Measurements from ENCODE around the gene OR10G3. TPM values are rescaled to one million over a fixed set of nuclear protein-coding genes. Genes with fewer than 3 reads are reported as not detected.

OR10G3 gene
- total and polyA plus RNA-seq, 2 of the 13 experiments (the other 11 are each of a cell fraction or from before 2014, with no cell fraction given): not detected

DNA sequence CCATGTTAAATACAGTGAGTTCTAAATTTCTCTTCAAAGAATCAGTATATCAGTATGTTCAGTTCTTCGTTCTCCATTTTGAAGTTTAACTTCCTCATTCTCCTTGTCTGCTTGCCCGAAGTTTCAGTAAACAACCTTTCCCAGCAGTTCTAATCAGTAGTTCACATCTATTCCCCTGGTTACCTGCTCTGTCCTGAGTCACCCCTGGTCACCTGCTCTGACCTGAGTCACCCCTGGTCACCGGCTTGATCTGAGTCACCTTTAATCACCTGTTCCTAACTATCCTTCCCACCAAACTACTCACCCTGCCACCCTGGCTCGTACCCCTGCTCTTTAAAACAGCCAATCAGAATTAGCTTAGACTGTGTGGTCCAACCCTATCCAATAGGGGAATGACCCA, 9.4 kb upstream of the OR10G3 start:
- in situ Hi-C loops (cut with HindIII; ENCODE audit: extremely low pct_ligation_motif_present, low pct_unique_long_range_greater_than_20kb) (no loop called here), intact Hi-C loops (cut with micrococcal nuclease; ENCODE audit: unreplicated experiment) (no loop called here)
- no peak overlapping the region for H3K4me2 ChIP-seq (ENCODE audit: low read depth, low read length)
- DNase-seq (ENCODE audit: low spot score) (no peak), ATAC-seq (no peak), FAIRE-seq (no peak)
- no peaks in the 10 kb centered on the region for H3K36me3 ChIP-seq (replicated peaks in 1 of 2; ENCODE audit: control insufficient read depth in 1 of 2, insufficient read depth in 2 of 2, low read length in 2 of 2)
- no peaks in the 10 kb centered on the region for H3K79me2 ChIP-seq (ENCODE audit: insufficient read depth, low read length)
- WGBS (ENCODE audit: low lambda C conversion rate): 3% methylated on average over 4 of the region's 4 CpGs
- CTCF ChIA-PET (ENCODE audit: low intra/inter-chr PET ratio, low total read pairs): no interaction called here
- no TSS peak for BruUV-seq (replicated peaks)
- H3K27me3 ChIP-seq (ENCODE audit: control insufficient read depth in 1 of 2, insufficient read depth in 2 of 2, low read length in 2 of 2): no peaks in the 10 kb centered on the region
- no peaks in the 10 kb centered on the region for H3K4me1 ChIP-seq (ENCODE audit: insufficient read depth, low read length)
- POLR2A ChIA-PET: no interaction called here
- no peak overlapping the region for H3K4me3 ChIP-seq (replicated peaks in 1 of 3; ENCODE audit: insufficient read depth in 1 of 3, low read depth in 2 of 3, low read length in 3 of 3)
- no peaks in the 10 kb centered on the region for H4K20me1 ChIP-seq (ENCODE audit: insufficient read depth, low read length)
- no peak overlapping the region for H2AFZ ChIP-seq (ENCODE audit: low read length)
- H3K9ac ChIP-seq (ENCODE audit: insufficient read depth, low read depth, low read length): no peak overlapping the region
- no peak overlapping the region for H3K27ac ChIP-seq (ENCODE audit: extremely low read length, insufficient read depth, low read length)
- peaks cover 18% of the 10 kb centered on the region for H3K9me3 ChIP-seq (ENCODE audit: low read length)
- no peak for TF ChIP-seq POGZ (CRISPR knock-in tag; IDR thresholded peaks at IDR 0.05)
- TF ChIP-seq CAMTA2 (CRISPR knock-in tag; IDR thresholded peaks at IDR 0.05; ENCODE audit: borderline replicate concordance): no peak
- no peak for TF ChIP-seq HOMEZ (CRISPR knock-in tag; IDR thresholded peaks at IDR 0.05; ENCODE audit: low read depth)
- no peak for TF ChIP-seq GRHL1 (CRISPR knock-in tag; conservative IDR thresholded peaks at IDR 0.05)

DNA sequence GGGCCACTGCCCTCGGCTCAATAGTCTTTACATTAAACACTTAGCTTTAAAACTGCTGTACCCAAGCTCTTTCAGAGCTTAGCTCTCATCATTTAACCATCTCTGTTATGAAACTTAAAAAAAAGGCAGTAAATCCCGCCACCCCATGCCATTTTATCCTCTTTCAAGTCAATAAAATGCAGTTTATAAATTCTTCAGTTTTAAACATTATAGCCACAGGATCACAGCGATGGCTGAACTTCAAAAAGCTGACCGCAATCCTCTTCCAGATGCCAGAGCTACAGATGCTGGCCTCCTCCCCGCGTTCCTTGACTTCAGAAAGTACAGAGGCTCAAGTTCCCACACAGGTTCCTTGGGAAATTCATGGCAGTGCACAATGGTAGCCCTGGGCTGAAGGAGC, 4.2 kb downstream of the OR10G3 start:
- no peaks in the 10 kb centered on the region for H3K79me2 ChIP-seq (ENCODE audit: insufficient read depth, low read length)
- no peak for FAIRE-seq

More for the DNA sequence above, 4.2 kb downstream of the OR10G3 start:
- ChIA-PET POLR2A (no interaction called here), CTCF (ENCODE audit: low intra/inter-chr PET ratio, low total read pairs) (no interaction called here)
- no peaks in the 10 kb centered on the region for H3K4me1 ChIP-seq (ENCODE audit: insufficient read depth, low read length)
- ATAC-seq (no peak; the same call in 2 of the 3 replicates), DNase-seq (ENCODE audit: low spot score) (no peak)
- no peak overlapping the region for H3K4me2 ChIP-seq (ENCODE audit: low read depth, low read length)
- H3K9ac ChIP-seq (ENCODE audit: insufficient read depth, low read depth, low read length): no peak overlapping the region
- H3K4me3 ChIP-seq (replicated peaks in 1 of 3; ENCODE audit: insufficient read depth in 1 of 3, low read depth in 2 of 3, low read length in 3 of 3): no peak overlapping the region
- in situ Hi-C loops (cut with HindIII; ENCODE audit: extremely low pct_ligation_motif_present, low pct_unique_long_range_greater_than_20kb) (no loop called here), intact Hi-C loops (cut with micrococcal nuclease; ENCODE audit: unreplicated experiment) (no loop called here)
- no TSS peak for BruUV-seq (replicated peaks)
- H3K36me3 ChIP-seq (replicated peaks in 1 of 2; ENCODE audit: control insufficient read depth in 1 of 2, insufficient read depth in 2 of 2, low read length in 2 of 2): no peaks in the 10 kb centered on the region
- 38% methylated on average over 6 of the region's 6 CpGs for WGBS (ENCODE audit: low lambda C conversion rate)
- H3K9me3 ChIP-seq (ENCODE audit: low read length): no peaks in the 10 kb centered on the region
- H2AFZ ChIP-seq (ENCODE audit: low read length): no peak overlapping the region
- H3K27me3 ChIP-seq (ENCODE audit: control insufficient read depth in 1 of 2, insufficient read depth in 2 of 2, low read length in 2 of 2): peaks cover 0 to 7% of the 10 kb centered on the region in 2 experiments; a peak in 1 of 5 replicates
- TF ChIP-seq, protein P1, sequence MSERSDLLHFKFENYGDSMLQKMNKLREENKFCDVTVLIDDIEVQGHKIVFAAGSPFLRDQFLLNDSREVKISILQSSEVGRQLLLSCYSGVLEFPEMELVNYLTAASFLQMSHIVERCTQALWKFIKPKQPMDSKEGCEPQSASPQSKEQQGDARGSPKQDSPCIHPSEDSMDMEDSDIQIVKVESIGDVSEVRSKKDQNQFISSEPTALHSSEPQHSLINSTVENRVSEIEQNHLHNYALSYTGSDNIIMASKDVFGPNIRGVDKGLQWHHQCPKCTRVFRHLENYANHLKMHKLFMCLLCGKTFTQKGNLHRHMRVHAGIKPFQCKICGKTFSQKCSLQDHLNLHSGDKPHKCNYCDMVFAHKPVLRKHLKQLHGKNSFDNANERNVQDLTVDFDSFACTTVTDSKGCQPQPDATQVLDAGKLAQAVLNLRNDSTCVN (CRISPR knock-in tag; IDR thresholded peaks at IDR 0.05; ENCODE audit: borderline replicate concordance): no peak
- TF ChIP-seq, protein P2, sequence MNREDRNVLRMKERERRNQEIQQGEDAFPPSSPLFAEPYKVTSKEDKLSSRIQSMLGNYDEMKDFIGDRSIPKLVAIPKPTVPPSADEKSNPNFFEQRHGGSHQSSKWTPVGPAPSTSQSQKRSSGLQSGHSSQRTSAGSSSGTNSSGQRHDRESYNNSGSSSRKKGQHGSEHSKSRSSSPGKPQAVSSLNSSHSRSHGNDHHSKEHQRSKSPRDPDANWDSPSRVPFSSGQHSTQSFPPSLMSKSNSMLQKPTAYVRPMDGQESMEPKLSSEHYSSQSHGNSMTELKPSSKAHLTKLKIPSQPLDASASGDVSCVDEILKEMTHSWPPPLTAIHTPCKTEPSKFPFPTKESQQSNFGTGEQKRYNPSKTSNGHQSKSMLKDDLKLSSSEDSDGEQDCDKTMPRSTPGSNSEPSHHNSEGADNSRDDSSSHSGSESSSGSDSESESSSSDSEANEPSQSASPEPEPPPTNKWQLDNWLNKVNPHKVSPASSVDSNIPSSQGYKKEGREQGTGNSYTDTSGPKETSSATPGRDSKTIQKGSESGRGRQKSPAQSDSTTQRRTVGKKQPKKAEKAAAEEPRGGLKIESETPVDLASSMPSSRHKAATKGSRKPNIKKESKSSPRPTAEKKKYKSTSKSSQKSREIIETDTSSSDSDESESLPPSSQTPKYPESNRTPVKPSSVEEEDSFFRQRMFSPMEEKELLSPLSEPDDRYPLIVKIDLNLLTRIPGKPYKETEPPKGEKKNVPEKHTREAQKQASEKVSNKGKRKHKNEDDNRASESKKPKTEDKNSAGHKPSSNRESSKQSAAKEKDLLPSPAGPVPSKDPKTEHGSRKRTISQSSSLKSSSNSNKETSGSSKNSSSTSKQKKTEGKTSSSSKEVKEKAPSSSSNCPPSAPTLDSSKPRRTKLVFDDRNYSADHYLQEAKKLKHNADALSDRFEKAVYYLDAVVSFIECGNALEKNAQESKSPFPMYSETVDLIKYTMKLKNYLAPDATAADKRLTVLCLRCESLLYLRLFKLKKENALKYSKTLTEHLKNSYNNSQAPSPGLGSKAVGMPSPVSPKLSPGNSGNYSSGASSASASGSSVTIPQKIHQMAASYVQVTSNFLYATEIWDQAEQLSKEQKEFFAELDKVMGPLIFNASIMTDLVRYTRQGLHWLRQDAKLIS (CRISPR knock-in tag; IDR thresholded peaks at IDR 0.05): no peak
- no peaks in the 10 kb centered on the region for H4K20me1 ChIP-seq (ENCODE audit: insufficient read depth, low read length)
- H3K27ac ChIP-seq (ENCODE audit: extremely low read length, insufficient read depth, low read length): no peak overlapping the region

Measured in HepG2 (cell line).